HepG2 (cell line): ENCODE data around the gene ARHGEF4. TPM values are rescaled to one million over a fixed set of nuclear protein-coding genes. Genes with fewer than 3 reads are reported as not detected.

Experiments
- ATAC-seq: fragments of 200-7000 bp; cut with Tn5 transposase; 3 replicates; pipeline ENCODE4 v1.9.1; 2020; ENCODE audit warnings: mild to moderate bottlenecking, moderate library complexity
- BruUV-seq: library from RNA; stranded (reverse); fragments of 400-500 nt; replicated peaks from 2 replicates; lab custom pipeline; 2021; lab: Mats Ljungman, UMichigan
- CTCF ChIA-PET: fragments of 300-600 bp; formaldehyde crosslinking; extraction: SDS; loops from one replicate; lab custom pipeline; 2021; ENCODE audit warnings: low total read pairs, inconsistent platforms, low intra/inter-chr PET ratio; lab: Yijun Ruan, JAX
- POLR2A ChIA-PET: fragments of 350-600 bp; sonication (Branson Sonifier 250); formaldehyde crosslinking; loops from one replicate; lab custom pipeline; 2020; ENCODE audit warnings: antibody characterized with exemption, inconsistent platforms; lab: Yijun Ruan, JAX
- DNase-seq: peaks from one replicate; pipeline ENCODE4 v3.0.0-alpha.2; 2015; ENCODE audit warnings: low spot score
- FAIRE-seq: peaks from 3 replicates; lab custom pipeline; 2011; peaks lifted over from hg19 to GRCh38; lab: Jason Lieb, UNC
- H2AFZ ChIP-seq: one replicate; pipeline ENCODE4 v1.6.1; 2011; ENCODE audit warnings: low read length, inconsistent platforms
- H3K27ac ChIP-seq: fragments of 300-600 bp; 3 replicates; pipeline ENCODE4 v1.8.0; 2011; ENCODE audit warnings: mixed run types, mild to moderate bottlenecking, mixed read lengths, low read length, inconsistent platforms; ENCODE audit not compliant: insufficient read depth; ENCODE audit errors: extremely low read length
- H3K27me3 ChIP-seq, 2 experiments: fragments of 200-600 bp in 1 of 2; 2 replicates in 1 of 2; 3 replicates in 1 of 2; pipeline versions ENCODE4 v1.6.0 to v1.8.0; 2011; ENCODE audit warnings: low read length in 2 of 2, mild to moderate bottlenecking in 2 of 2, moderate library complexity in 2 of 2, inconsistent platforms in 1 of 2; ENCODE audit not compliant: insufficient read depth in 2 of 2, control insufficient read depth in 1 of 2
- H3K36me3 ChIP-seq, 2 experiments: fragments of 200-600 bp in 1 of 2; replicated peaks in 1 of 2; 2 replicates in 1 of 2; 3 replicates in 1 of 2; pipeline versions ENCODE4 v1.5.1 to v1.8.0; 2011; ENCODE audit warnings: low read length in 2 of 2, inconsistent platforms in 1 of 2; ENCODE audit not compliant: insufficient read depth in 2 of 2, control insufficient read depth in 1 of 2
- H3K4me1 ChIP-seq: 2 replicates; pipeline ENCODE4 v1.5.1; 2012; ENCODE audit warnings: low read length, inconsistent platforms; ENCODE audit not compliant: insufficient read depth
- H3K4me2 ChIP-seq: 2 replicates; pipeline ENCODE4 v1.6.0; 2011; ENCODE audit warnings: low read depth, low read length, inconsistent platforms
- H3K4me3 ChIP-seq, 3 experiments: fragments of 200-600 bp in 1 of 3; sonication (generic), shearing (Covaris generic) in 1 of 3; replicated peaks in 1 of 3; 2 replicates each; pipeline ENCODE4 v1.5.1; 2011 to 2016; ENCODE audit warnings: low read length in 3 of 3, inconsistent platforms in 2 of 3, low read depth in 2 of 3, mild to moderate bottlenecking in 2 of 3, control low read depth in 1 of 3, mixed read lengths in 1 of 3; ENCODE audit not compliant: insufficient read depth in 1 of 3
- H3K79me2 ChIP-seq: one replicate; pipeline ENCODE4 v1.6.1; 2011; ENCODE audit warnings: low read length, inconsistent platforms; ENCODE audit not compliant: insufficient read depth
- H3K9ac ChIP-seq: 2 replicates; pipeline ENCODE4 v1.6.0; 2011; ENCODE audit warnings: mild to moderate bottlenecking, low read depth, low read length, inconsistent platforms; ENCODE audit not compliant: insufficient read depth
- H3K9me3 ChIP-seq: 2 replicates; pipeline ENCODE4 v1.5.1; 2012; ENCODE audit warnings: mild to moderate bottlenecking, low read length
- H4K20me1 ChIP-seq: 2 replicates; pipeline ENCODE4 v1.6.0; 2011; ENCODE audit warnings: inconsistent platforms, mild to moderate bottlenecking, low read length, moderate library complexity; ENCODE audit not compliant: insufficient read depth
- ELF4 ChIP-seq: sonication (generic); formaldehyde crosslinking; IDR thresholded peaks from 2 replicates; pipeline ENCODE4 v1.5.0; 2020; ENCODE audit warnings: missing genetic modification reagents, mild to moderate bottlenecking, moderate library complexity, borderline replicate concordance
- FOXO1 ChIP-seq: sonication (generic); formaldehyde crosslinking; IDR thresholded peaks from 2 replicates; pipeline ENCODE4 v1.4.0; 2020; ENCODE audit warnings: missing genetic modification reagents
- HMGXB4 ChIP-seq, 2 experiments: sonication (generic) in 1 of 2; formaldehyde crosslinking in 1 of 2; IDR thresholded peaks; 2 replicates each; pipeline versions ENCODE4 v1.4.0 to v1.6.1; 2018 to 2020; ENCODE audit warnings: missing genetic modification reagents in 2 of 2, borderline replicate concordance in 1 of 2, low read depth in 1 of 2, mild to moderate bottlenecking in 1 of 2, missing biosample characterization in 1 of 2
- ISL2 ChIP-seq: sonication (generic); formaldehyde crosslinking; IDR thresholded peaks from 2 replicates; pipeline ENCODE4 v1.5.0; 2020; ENCODE audit warnings: missing genetic modification reagents
- MBD4 ChIP-seq: IDR thresholded peaks from 2 replicates; pipeline ENCODE4 v1.6.1; 2012; ENCODE audit warnings: low read length, inconsistent platforms, borderline replicate concordance
- PAX8 ChIP-seq: sonication (generic); formaldehyde crosslinking; IDR thresholded peaks from 2 replicates; pipeline ENCODE4 v1.8.0; 2022; ENCODE audit warnings: mild to moderate bottlenecking, missing genetic modification reagents, borderline replicate concordance
- POLR2AphosphoS2 ChIP-seq: IDR thresholded peaks from 2 replicates; pipeline ENCODE4 v1.6.1; 2011; ENCODE audit warnings: low read depth, low read length, improper control_type of control experiment
- PTBP1 ChIP-seq: fragments of 200-400 bp; formaldehyde crosslinking; IDR thresholded peaks from 2 replicates; pipeline ENCODE4 v1.6.1; 2018; ENCODE audit warnings: low read length, low read depth; ENCODE audit not compliant: poor library complexity, severe bottlenecking
- SMAD1 ChIP-seq: sonication (generic); formaldehyde crosslinking; IDR thresholded peaks from 2 replicates; pipeline ENCODE4 v1.4.0; 2020; ENCODE audit warnings: missing genetic modification reagents, low read depth, mild to moderate bottlenecking, borderline replicate concordance
- TARDBP ChIP-seq: sonication (generic); formaldehyde crosslinking; IDR thresholded peaks from 2 replicates; pipeline ENCODE4 v1.8.0; 2022; ENCODE audit warnings: mild to moderate bottlenecking, missing genetic modification reagents
- WGBS: methylation state at CpG from one replicate; pipeline ENCODE4 v1.1.6; 2017; ENCODE audit warnings: low lambda C conversion rate; 5-methylcytosine and 5-hydroxymethylcytosine counted together
- in situ Hi-C: cut with HindIII; loops from 2 replicates; pipeline ENCODE4 v1.10.0; 2017; ENCODE audit warnings: low pct_unique_long_range_greater_than_20kb; ENCODE audit not compliant: extremely low pct_ligation_motif_present
- intact Hi-C: fragments of 100-400 bp; cut with micrococcal nuclease; formaldehyde crosslinking; loops from one replicate; pipeline ENCODE4 v1.10.0; 2022; ENCODE audit not compliant: unreplicated experiment
- polyA plus RNA-seq, 8 experiments: library from polyadenylated mRNA; depleted of rRNA in 3 of 8; stranded (reverse) in 7 of 8; unstranded in 1 of 8; fragments of >200 nt; fragmentation: Illumina TruSeq in 4 of 8; extraction: Trizol in 4 of 8; gene quantifications; 2 replicates each; pipeline versions ENCODE4 v1.2.1 to v1.2.3, GENCODE V29; 2011 to 2016; ENCODE audit warnings: low read depth in 4 of 8, missing spikeins in 1 of 8, mixed read lengths in 1 of 8; ENCODE audit not compliant: insufficient read depth in 1 of 8
- total RNA-seq, 5 experiments: library from RNA; depleted of rRNA; stranded (reverse); fragments of >200 nt; fragmentation: Illumina TruSeq; extraction: Trizol; gene quantifications; 2 replicates each; pipeline ENCODE4 v1.2.3, GENCODE V29; 2016; ENCODE audit warnings: low read depth in 1 of 5
- TF ChIP-seq, protein P1 (sequence below): sonication (generic); formaldehyde crosslinking; IDR thresholded peaks from one replicate; pipeline ENCODE4 v1.5.1; 2020; ENCODE audit warnings: mild to moderate bottlenecking, missing genetic modification reagents; ENCODE audit errors: not compliant biosample characterization

The ARHGEF4 gene
- total and polyA plus RNA-seq, 2 of the 13 experiments (the other 11 are each of a cell fraction or from before 2014, with no cell fraction given) = 0.11 to 0.13 TPM

DNA sequence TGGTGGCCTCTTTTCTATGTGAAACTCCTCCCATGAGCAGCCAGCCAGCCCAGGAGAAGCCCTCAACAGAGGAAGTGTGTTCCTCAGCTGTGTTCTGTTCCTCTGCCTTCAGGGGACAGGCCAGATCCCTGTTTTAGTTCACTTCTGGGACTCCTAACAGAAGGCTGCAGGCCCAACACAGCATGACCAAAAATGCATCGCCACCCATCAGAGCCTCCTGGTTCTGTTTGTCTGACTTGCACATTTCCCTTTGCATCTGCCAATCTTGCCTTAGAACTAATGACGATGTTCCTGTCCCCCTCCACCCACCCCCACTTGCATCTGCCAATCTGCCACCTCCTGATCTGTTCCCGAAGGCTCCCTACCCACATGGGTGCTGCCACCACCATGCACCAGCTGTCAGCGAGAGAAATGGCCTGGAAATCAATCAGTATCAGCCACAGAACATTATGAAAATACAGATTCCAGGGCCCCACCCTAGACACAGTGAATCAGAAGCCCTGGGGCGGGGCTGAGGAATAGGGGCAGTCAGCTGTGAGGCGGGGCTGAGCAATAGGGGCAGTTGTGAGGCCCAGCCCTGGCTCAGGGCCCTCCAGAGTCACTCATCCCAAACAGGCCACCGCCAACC is 205.5 kb downstream of the ARHGEF4 start:
- FAIRE-seq (no peak), ATAC-seq (no peak), DNase-seq (no peak)
- H3K9ac ChIP-seq = no peak overlapping the region
- in situ Hi-C loops = no loop called here
- no peak overlapping the region for H2AFZ ChIP-seq
- POLR2A ChIA-PET = no interaction called here
- peaks cover 6 to 9% of the 10 kb centered on the region in 2 experiments; a peak in 4 of 5 replicates for H3K36me3 ChIP-seq
- no peak overlapping the region for H3K4me2 ChIP-seq
- CTCF ChIA-PET = no interaction called here
- no TSS peak for BruUV-seq
- no peak overlapping the region for H3K4me3 ChIP-seq
- H3K9me3 ChIP-seq = no peaks in the 10 kb centered on the region
- H3K79me2 ChIP-seq = no peaks in the 10 kb centered on the region
- TF ChIP-seq PAX8 (CRISPR knock-in tag) = no peak
- no peak for TF ChIP-seq HMGXB4 (CRISPR knock-in tag; IDR thresholded peaks at IDR 0.05; ENCODE audit: borderline replicate concordance in 1 of 2, low read depth in 1 of 2)
- no peak for TF ChIP-seq MBD4
- no peak for TF ChIP-seq FOXO1 (CRISPR knock-in tag)
- TF ChIP-seq, protein P1, sequence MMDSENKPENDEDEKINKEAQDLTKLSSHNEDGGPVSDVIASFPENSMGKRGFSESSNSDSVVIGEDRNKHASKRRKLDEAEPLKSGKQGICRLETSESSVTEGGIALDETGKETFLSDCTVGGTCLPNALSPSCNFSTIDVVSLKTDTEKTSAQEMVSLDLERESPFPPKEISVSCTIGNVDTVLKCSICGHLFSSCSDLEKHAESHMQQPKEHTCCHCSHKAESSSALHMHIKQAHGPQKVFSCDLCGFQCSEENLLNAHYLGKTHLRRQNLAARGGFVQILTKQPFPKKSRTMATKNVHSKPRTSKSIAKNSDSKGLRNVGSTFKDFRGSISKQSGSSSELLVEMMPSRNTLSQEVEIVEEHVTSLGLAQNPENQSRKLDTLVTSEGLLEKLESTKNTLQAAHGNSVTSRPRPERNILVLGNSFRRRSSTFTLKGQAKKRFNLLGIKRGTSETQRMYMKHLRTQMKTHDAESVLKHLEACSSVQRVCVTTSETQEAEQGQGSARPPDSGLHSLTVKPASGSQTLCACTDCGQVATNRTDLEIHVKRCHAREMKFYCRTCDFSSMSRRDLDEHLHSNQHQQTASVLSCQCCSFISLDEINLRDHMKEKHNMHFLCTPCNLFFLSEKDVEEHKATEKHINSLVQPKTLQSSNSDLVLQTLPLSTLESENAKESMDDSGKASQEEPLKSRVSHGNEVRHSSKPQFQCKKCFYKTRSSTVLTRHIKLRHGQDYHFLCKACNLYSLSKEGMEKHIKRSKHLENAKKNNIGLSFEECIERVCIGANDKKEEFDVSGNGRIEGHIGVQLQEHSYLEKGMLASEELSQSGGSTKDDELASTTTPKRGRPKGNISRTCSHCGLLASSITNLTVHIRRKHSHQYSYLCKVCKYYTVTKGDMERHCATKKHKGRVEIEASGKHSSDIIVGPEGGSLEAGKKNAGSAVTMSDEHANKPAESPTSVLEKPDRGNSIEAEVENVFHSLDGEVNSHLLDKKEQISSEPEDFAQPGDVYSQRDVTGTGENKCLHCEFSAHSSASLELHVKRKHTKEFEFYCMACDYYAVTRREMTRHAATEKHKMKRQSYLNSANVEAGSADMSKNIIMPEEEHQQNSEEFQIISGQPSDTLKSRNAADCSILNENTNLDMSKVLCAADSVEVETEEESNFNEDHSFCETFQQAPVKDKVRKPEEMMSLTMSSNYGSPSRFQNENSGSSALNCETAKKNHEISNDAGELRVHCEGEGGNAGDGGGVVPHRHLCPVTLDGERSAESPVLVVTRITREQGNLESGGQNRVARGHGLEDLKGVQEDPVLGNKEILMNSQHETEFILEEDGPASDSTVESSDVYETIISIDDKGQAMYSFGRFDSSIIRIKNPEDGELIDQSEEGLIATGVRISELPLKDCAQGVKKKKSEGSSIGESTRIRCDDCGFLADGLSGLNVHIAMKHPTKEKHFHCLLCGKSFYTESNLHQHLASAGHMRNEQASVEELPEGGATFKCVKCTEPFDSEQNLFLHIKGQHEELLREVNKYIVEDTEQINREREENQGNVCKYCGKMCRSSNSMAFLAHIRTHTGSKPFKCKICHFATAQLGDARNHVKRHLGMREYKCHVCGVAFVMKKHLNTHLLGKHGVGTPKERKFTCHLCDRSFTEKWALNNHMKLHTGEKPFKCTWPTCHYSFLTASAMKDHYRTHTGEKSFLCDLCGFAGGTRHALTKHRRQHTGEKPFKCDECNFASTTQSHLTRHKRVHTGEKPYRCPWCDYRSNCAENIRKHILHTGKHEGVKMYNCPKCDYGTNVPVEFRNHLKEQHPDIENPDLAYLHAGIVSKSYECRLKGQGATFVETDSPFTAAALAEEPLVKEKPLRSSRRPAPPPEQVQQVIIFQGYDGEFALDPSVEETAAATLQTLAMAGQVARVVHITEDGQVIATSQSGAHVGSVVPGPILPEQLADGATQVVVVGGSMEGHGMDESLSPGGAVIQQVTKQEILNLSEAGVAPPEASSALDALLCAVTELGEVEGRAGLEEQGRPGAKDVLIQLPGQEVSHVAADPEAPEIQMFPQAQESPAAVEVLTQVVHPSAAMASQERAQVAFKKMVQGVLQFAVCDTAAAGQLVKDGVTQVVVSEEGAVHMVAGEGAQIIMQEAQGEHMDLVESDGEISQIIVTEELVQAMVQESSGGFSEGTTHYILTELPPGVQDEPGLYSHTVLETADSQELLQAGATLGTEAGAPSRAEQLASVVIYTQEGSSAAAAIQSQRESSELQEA (CRISPR knock-in tag) = no peak
- TF ChIP-seq PTBP1 = no peak
- no peak for TF ChIP-seq ISL2
- TF ChIP-seq ELF4 (CRISPR knock-in tag) = no peak
- no peak for TF ChIP-seq POLR2AphosphoS2
- TF ChIP-seq TARDBP (CRISPR knock-in tag) = no peak
- no peak for TF ChIP-seq SMAD1
- no peaks in the 10 kb centered on the region for H4K20me1 ChIP-seq
- H3K27ac ChIP-seq = no peak overlapping the region
- WGBS = 90% methylated on average over 7 of the region's 7 CpGs
- no peaks in the 10 kb centered on the region for H3K4me1 ChIP-seq
- H3K27me3 ChIP-seq = peaks cover 2 to 4% of the 10 kb centered on the region in 2 experiments; a peak in 4 of 5 replicates
- intact Hi-C loops = no loop called here
